Thyroid gland (tissue), 4 donors: ENCODE results near the gene TARBP2. TPM values are rescaled to one million over a fixed set of nuclear protein-coding genes. Genes with fewer than 3 reads are reported as not detected.
"Not testable (repeated sequence)": the region's sequence is repeated elsewhere in the genome, so short reads cannot be mapped to it uniquely, and the experiment has no call there.

Experiments used
- DNase-seq, 2 donors: peaks; one replicate each; pipeline ENCODE4 v3.0.0-alpha.2; 2019
- H3K27ac ChIP-seq, 3 donors: fragments of 200-600 bp; sonication (generic); 1 replicate in 2 of 3; 2 replicates in 1 of 3; pipeline ENCODE4 v1.5.1; 2016 to 2019; ENCODE audit warnings: mild to moderate bottlenecking in 1 of 3, moderate library complexity in 1 of 3
- H3K27me3 ChIP-seq: fragments of 200-600 bp; sonication (generic); one replicate; pipeline ENCODE4 v1.5.1; 2019
- H3K36me3 ChIP-seq, 2 donors: fragments of 200-600 bp; sonication (generic); one replicate each; pipeline ENCODE4 v1.5.1; 2016 to 2019
- H3K4me1 ChIP-seq, 2 donors: fragments of 200-600 bp; sonication (generic); one replicate each; pipeline ENCODE4 v1.5.1; 2017 to 2019
- H3K4me3 ChIP-seq, 3 donors: fragments of 200-600 bp; sonication (generic); replicated peaks in 1 of 3; 1 replicate in 2 of 3; 2 replicates in 1 of 3; pipeline ENCODE4 v1.5.1; 2016; ENCODE audit warnings: mild to moderate bottlenecking in 1 of 3
- H3K9me3 ChIP-seq: fragments of 200-600 bp; sonication (generic); one replicate; pipeline ENCODE4 v1.5.1; 2017
- POLR2A ChIP-seq, 2 donors: fragments of 450-650 bp; IDR thresholded peaks; one replicate each; pipeline ENCODE4 v1.6.1; 2017; ENCODE audit warnings: antibody characterized with exemption in 2 of 2, mild to moderate bottlenecking in 2 of 2, moderate library complexity in 1 of 2
- WGBS, 2 donors: methylation state at CpG; one replicate each; pipeline ENCODE4 v1.1.5; 2017; 5-methylcytosine and 5-hydroxymethylcytosine counted together
- intact Hi-C: fragments of 100-400 bp; cut with DNase I; formaldehyde crosslinking; loops from one replicate; pipeline ENCODE4 v1.15.1; 2023
- total RNA-seq, 4 donors: library from RNA; depleted of rRNA; stranded (reverse); fragments of >200 nt; gene quantifications; one replicate each; pipeline ENCODE4 v1.2.3, GENCODE V29; 2016
- TF ChIP-seq, protein P1 (sequence below), 6 experiments: fragments of 200-600 bp in 3 of 6; fragments of 450-650 bp in 3 of 6; sonication (generic) in 3 of 6; IDR thresholded peaks; one replicate each; pipeline ENCODE4 v1.5.1; 2016 to 2019; ENCODE audit warnings: antibody characterized with exemption in 6 of 6, mild to moderate bottlenecking in 2 of 6, inconsistent platforms in 1 of 6, moderate library complexity in 1 of 6

Gene TARBP2
- total RNA-seq, 4 donors from 2014 or later = 31.2 to 44.8 (median 34.7) TPM

DNA sequence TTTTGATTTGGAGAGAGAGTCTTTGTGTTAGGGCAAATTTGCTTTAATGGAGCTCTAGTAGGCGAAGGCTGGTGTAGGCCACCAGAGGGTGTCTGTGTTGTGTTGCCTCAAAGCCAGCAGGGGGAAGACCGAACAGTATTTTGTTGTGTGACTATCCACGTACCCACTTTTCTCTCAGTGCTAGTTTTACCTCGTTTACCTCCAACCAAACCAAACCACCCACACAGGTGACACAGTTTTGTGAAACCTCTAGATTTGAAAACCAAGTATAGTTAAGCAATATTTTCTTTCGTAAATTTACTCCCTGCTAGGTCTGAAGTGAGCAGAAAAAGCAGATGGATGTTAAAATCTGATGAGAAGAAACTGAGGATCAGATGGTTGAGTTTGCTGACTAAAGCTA, 42.5 kb downstream of the TARBP2 start:
- TF ChIP-seq, protein P1, sequence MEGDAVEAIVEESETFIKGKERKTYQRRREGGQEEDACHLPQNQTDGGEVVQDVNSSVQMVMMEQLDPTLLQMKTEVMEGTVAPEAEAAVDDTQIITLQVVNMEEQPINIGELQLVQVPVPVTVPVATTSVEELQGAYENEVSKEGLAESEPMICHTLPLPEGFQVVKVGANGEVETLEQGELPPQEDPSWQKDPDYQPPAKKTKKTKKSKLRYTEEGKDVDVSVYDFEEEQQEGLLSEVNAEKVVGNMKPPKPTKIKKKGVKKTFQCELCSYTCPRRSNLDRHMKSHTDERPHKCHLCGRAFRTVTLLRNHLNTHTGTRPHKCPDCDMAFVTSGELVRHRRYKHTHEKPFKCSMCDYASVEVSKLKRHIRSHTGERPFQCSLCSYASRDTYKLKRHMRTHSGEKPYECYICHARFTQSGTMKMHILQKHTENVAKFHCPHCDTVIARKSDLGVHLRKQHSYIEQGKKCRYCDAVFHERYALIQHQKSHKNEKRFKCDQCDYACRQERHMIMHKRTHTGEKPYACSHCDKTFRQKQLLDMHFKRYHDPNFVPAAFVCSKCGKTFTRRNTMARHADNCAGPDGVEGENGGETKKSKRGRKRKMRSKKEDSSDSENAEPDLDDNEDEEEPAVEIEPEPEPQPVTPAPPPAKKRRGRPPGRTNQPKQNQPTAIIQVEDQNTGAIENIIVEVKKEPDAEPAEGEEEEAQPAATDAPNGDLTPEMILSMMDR (IDR thresholded peaks at IDR 0.05) = peak; percentile 58 to 97 (median 80)
- TF ChIP-seq POLR2A (IDR thresholded peaks at IDR 0.05) = no peak
- H3K36me3 ChIP-seq = peaks cover 16 to 26% of the 10 kb centered on the region in 2 donors
- intact Hi-C loops = loop anchor here (2.0 kb wide), 1 partner anchor 133 kb away; the partner anchor contains the start of gene ATP5MC2
- H3K4me1 ChIP-seq = peaks cover 18 to 26% of the 10 kb centered on the region in 2 donors
- H3K27ac ChIP-seq = peak overlapping the region; percentile 7 to 81 (median 38)
- no peak overlapping the region for H3K4me3 ChIP-seq
- H3K9me3 ChIP-seq = no peaks in the 10 kb centered on the region
- DNase-seq = peak; percentile 52 to 61
- 30 to 32% methylated on average over 5 of the region's 5 CpGs for WGBS, 2 donors
- H3K27me3 ChIP-seq = no peaks in the 10 kb centered on the region

- H3K27me3 ChIP-seq, intact Hi-C loops, DNase-seq, H3K36me3 ChIP-seq, H3K27ac ChIP-seq, H3K9me3 ChIP-seq, H3K4me3 ChIP-seq: not testable (repeated sequence)
- WGBS, 2 donors = 96 to 100% methylated on average over 6 of the region's 6 CpGs
- H3K4me1 ChIP-seq = peaks cover 9 to 20% of the 10 kb centered on the region in 2 donors
Observed at GRCh38 chr12:53548354-53548753, 47.3 kb downstream of the TARBP2 start.

DNA sequence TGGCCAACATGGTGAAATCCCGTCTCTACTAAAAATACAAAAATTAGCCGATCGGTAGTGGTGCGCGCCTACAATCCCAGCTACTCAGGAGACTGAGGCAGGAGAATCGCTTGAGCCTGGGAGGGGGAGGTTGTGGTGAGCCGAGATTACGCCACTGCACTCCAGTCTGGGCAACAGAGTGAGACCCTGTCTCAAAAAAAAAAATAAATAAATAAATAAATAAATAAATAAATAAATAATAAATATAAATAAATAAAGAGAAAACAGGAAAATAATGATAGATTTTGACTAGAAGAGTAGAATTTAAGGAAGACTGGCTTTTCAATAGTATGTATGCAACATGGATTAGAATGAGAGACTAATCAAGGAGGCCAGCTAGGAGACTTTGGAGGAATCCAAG, 49.0 kb downstream of the TARBP2 start:
- not testable (repeated sequence) for H3K36me3 ChIP-seq

GRCh38 chr12:53550595-53550994, 49.5 kb downstream of the TARBP2 start:
- no peak for TF ChIP-seq POLR2A (IDR thresholded peaks at IDR 0.05)
- TF ChIP-seq, protein P1 (IDR thresholded peaks at IDR 0.05) = no peak
- peaks cover 5 to 7% of the 10 kb centered on the region in 2 donors for H3K36me3 ChIP-seq
- no peak overlapping the region for H3K4me3 ChIP-seq
- no peaks in the 10 kb centered on the region for H3K9me3 ChIP-seq
- DNase-seq = no peak
- 91 to 100% methylated on average over 1 of the region's 1 CpG for WGBS, 2 donors
- no peaks in the 10 kb centered on the region for H3K4me1 ChIP-seq
- H3K27ac ChIP-seq = no peak overlapping the region
- intact Hi-C loops = no loop called here
- no peaks in the 10 kb centered on the region for H3K27me3 ChIP-seq

More for the DNA sequence above, 49.0 kb downstream of the TARBP2 start:
- H3K9me3 ChIP-seq, intact Hi-C loops, H3K27ac ChIP-seq, DNase-seq, H3K4me3 ChIP-seq, H3K27me3 ChIP-seq, H3K4me1 ChIP-seq: not testable (repeated sequence)
- 96 to 98% methylated on average over 8 of the region's 8 CpGs for WGBS, 2 donors

DNA sequence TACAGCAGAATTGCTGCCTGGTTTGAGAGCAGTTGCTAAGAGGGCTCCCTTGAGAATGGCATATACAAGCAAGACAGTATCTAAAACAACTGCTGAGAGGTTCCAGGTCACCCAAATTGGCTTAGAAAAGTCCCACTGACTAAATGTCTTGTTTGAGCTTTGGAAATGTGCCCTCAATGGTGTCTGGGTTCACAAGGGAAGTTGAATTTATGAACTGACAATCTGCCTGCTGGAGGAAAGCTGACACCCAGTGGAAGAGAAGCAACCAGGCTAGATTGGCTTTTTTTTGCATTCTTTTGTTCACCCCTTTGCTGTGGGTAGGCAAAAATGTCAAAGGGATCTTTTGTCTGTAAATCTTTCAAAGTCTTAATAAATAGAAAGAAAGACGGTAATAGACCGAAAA, 50.8 kb downstream of the TARBP2 start:
- no peak for TF ChIP-seq POLR2A (IDR thresholded peaks at IDR 0.05)
- TF ChIP-seq, protein P1 (IDR thresholded peaks at IDR 0.05) = peak in 1 of 6 experiments; percentile 5
- Histone ChIP-seq H3K4me3 (no peak overlapping the region), H3K27me3 (no peaks in the 10 kb centered on the region), H3K9me3 (no peaks in the 10 kb centered on the region), H3K36me3 (peaks cover 5 to 7% of the 10 kb centered on the region in 2 donors), H3K27ac (no peak overlapping the region), H3K4me1 (no peaks in the 10 kb centered on the region)
- intact Hi-C loops = no loop called here
- 91 to 94% methylated on average over 2 of the region's 2 CpGs for WGBS, 2 donors
- no peak for DNase-seq

DNA sequence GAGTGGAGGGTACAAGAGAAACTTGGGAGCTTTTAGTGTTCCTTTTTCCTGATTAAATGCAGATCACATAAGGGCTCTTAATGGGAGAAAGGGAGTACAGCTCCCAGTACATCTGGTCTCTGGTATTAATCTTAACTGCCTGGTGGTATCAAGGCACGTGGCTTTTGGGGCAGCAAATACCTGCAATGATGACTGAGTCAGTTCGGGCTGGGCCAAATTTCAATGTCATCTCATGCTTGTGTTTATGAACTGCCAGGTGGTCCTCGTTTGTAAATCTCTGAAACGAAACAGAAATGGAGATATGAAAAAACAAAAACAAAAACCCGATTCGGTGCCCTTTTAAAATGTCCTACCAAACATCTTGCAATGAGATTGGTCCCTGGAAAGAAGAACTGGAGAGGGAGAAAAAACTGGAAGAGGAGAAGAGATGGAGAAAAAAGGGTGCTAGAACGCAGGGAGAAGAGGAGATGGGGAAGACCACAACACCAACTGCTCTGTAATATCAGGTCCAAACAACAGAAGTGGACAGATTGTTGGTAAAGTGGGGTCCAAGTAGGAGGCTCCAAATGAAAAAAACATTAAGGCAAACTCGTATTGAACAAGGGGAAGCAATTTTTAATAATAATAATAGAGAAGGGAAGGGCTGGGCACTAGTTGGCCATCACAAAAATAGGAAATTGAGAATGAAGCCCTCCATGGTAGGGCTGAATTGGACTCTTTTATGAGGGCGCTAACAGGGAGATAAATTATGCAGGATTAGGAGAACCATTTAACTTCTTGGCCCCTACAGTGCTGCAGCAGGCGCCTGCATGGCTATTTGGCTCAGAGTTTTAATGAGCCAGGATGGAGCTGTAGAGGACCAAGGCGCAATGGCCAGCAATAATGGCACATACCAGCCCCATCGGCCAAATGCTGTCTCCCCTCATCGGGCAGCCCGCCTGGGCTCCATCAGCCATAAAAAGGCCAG, 51.6 kb downstream of the TARBP2 start:
- Histone ChIP-seq H3K9me3 (no peaks in the 10 kb centered on the region), H3K4me1 (no peaks in the 10 kb centered on the region), H3K27me3 (no peaks in the 10 kb centered on the region), H3K4me3 (no peak overlapping the region), H3K36me3 (peaks cover 5 to 7% of the 10 kb centered on the region in 2 donors), H3K27ac (no peak overlapping the region)
- no peak for TF ChIP-seq POLR2A (IDR thresholded peaks at IDR 0.05)
- TF ChIP-seq, protein P1 (IDR thresholded peaks at IDR 0.05) = no peak
- intact Hi-C loops = no loop called here
- 92 to 94% methylated on average over 14 of the region's 14 CpGs for WGBS, 2 donors
- no peak for DNase-seq
